Measurements from ENCODE around the gene SERINC5. TPM values are rescaled to one million over a fixed set of nuclear protein-coding genes. Genes with fewer than 3 reads are reported as not detected.

SERINC5 gene
- total RNA-seq, 1 experiment from 2014 or later: 52.3 TPM

DNA sequence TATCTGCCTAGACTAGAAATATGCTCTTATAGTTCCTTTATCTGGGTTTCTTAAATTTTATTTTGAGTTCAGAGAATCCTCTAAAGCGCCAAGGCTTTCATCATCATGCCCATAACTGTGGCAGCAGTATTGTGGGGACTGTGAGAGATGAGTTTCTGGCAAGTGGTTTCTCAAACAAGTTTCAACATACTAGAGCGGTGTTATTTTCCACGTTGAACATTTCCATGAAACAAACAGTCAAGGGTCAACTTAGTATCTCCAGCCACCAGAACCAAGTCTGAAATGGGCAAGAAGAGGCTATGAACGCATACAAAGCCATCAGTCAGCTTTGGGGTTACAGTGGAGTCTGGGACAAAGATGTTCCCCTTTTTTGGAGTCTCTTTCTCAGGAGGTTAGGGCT, 40.3 kb downstream of the SERINC5 start:
- Histone ChIP-seq H2BK5ac (ENCODE audit: insufficient read length, low read length) (no peak overlapping the region), H2BK20ac (ENCODE audit: low read depth, low read length, poor library complexity, severe bottlenecking) (no peak overlapping the region), H3K9me3 (ENCODE audit: control insufficient read depth, low read depth, low read length) (no peaks in the 10 kb centered on the region), H3K27ac (ENCODE audit: insufficient read length, low read depth, low read length) (no peak overlapping the region), H4K20me1 (ENCODE audit: control insufficient read depth, insufficient read depth, insufficient read length) (no peaks in the 10 kb centered on the region), H3K79me1 (ENCODE audit: insufficient read depth, low read depth, low read length, poor library complexity, severe bottlenecking) (peaks cover 11% of the 10 kb centered on the region), H4K5ac (ENCODE audit: insufficient read length, low read depth, low read length) (no peak overlapping the region), H3T11ph (ENCODE audit: low read length) (no peak overlapping the region), H2AK5ac (ENCODE audit: insufficient read length, low read length) (no peak overlapping the region), H3K9ac (ENCODE audit: extremely low read depth, insufficient read length, low read length) (no peak overlapping the region), H2AFZ (ENCODE audit: low read length) (no peak overlapping the region), H3K23me2 (ENCODE audit: insufficient read length, low read depth, low read length, poor library complexity, severe bottlenecking) (no peaks in the 10 kb centered on the region), H3K27me3 (ENCODE audit: insufficient read depth, low read length) (no peaks in the 10 kb centered on the region), H3K4me2 (ENCODE audit: insufficient read depth, insufficient read length, low read length) (no peak overlapping the region), H2BK12ac (ENCODE audit: insufficient read length, low read depth, low read length) (no peak overlapping the region), H4K91ac (ENCODE audit: insufficient read length, low read depth, low read length) (no peak overlapping the region), H3K79me2 (ENCODE audit: insufficient read depth, low read length) (peaks cover 28% of the 10 kb centered on the region; the same call in 1 of the 2 replicates), H3K56ac (ENCODE audit: insufficient read length, low read depth, low read length) (no peak overlapping the region), H3K4ac (ENCODE audit: low read depth, low read length) (no peak overlapping the region), H2BK120ac (ENCODE audit: low read depth, low read length, poor library complexity, severe bottlenecking) (no peak overlapping the region), H2BK15ac (ENCODE audit: low read depth, low read length) (no peak overlapping the region), H3K14ac (ENCODE audit: insufficient read depth, low read length) (no peak overlapping the region), H3K18ac (ENCODE audit: insufficient read length, low read depth, low read length) (no peak overlapping the region), H3K23ac (ENCODE audit: insufficient read length, low read depth, low read length) (no peak overlapping the region), H4K8ac (replicated peaks; ENCODE audit: insufficient read length, low read depth, low read length) (no peak overlapping the region), H3K4me1 (ENCODE audit: insufficient read depth, low read length) (peaks cover 17% of the 10 kb centered on the region)
- Mint-ChIP-seq H3K4me1 (peaks cover 36 to 48% of the 10 kb centered on the region in 2 experiments), H3K9me3 (no peaks in the 10 kb centered on the region), H3K4me3 (no peak overlapping the region), H3K36me3 (ENCODE audit: insufficient read depth in 1 of 3, low read depth in 3 of 3) (peaks cover 0 to 5% (median 0%) of the 10 kb centered on the region in 3 experiments; a peak in 2 of 7 replicates), H3K27me3 (ENCODE audit: low read depth) (no peaks in the 10 kb centered on the region), H3K27ac (no peak overlapping the region)
- DNase-seq: no peak
- WGBS (ENCODE audit: extremely low coverage, insufficient read length, low lambda C conversion rate): no CpG with 5 or more reads among the region's 4 CpGs
- TF ChIP-seq, protein P1, sequence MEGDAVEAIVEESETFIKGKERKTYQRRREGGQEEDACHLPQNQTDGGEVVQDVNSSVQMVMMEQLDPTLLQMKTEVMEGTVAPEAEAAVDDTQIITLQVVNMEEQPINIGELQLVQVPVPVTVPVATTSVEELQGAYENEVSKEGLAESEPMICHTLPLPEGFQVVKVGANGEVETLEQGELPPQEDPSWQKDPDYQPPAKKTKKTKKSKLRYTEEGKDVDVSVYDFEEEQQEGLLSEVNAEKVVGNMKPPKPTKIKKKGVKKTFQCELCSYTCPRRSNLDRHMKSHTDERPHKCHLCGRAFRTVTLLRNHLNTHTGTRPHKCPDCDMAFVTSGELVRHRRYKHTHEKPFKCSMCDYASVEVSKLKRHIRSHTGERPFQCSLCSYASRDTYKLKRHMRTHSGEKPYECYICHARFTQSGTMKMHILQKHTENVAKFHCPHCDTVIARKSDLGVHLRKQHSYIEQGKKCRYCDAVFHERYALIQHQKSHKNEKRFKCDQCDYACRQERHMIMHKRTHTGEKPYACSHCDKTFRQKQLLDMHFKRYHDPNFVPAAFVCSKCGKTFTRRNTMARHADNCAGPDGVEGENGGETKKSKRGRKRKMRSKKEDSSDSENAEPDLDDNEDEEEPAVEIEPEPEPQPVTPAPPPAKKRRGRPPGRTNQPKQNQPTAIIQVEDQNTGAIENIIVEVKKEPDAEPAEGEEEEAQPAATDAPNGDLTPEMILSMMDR (conservative IDR thresholded peaks at IDR 0.05): no peak

All from H9 (cell line).